ENCODE data around the gene TRAPPC2.
A peak's percentile ranks its signal among the peaks of the same experiment; 100 is the strongest.

TRAPPC2 gene

DNA sequence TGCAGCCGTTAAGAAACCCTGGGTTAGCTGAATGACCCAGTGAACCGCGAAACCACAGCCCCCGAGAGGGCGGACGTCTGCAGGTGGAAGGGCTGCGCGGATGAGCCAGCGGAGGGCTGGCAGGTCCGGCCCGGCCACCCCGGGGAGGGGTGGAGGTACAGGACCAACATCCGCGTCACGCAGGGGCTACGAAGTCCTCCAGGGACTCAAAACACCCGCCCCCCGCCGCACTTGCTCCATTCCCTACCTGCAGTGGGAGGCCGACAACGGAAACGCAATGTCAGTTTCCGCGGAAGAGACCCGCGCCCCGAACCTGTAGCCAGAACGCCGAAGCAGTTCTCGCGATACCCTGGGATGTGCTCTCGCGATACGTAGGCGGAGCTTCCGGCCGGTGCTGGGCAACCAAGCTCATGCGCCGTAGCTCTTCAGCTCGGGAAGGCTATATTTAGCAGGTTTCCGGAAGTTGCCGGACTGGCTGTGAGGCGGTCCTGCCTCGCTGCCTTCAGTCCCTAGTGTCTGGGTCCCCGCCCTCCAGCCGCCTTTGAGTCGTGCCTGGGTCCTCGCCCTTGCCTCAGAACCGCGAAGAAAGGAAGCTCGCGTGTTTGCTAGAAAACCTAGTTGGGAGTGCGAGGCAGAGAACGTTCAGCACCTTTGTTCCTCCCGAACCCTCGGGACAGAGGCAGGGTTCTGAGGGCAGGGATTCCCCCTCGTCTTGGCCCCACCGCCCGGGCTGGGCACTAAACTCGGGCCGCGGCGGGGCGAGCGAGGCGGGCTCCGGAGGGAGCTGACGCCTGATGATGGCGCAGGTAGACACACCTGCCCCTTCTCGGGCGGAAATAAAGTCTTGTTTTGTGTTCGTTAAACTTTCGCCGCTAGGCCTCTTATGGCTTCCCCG, at the start of gene TRAPPC2, which contains the start of gene OFD1:
TRAPPC2 (minus strand) TSS at position 343 of the 895 bp plus-strand sequence. CDS start 14,657 bp downstream, outside the sequence.
OFD1 (plus strand) TSS at position 471 of the 895 bp plus-strand sequence; CDS start at position 795, 324 bp downstream.
- peak; percentile 83 for DNase-seq

DNA sequence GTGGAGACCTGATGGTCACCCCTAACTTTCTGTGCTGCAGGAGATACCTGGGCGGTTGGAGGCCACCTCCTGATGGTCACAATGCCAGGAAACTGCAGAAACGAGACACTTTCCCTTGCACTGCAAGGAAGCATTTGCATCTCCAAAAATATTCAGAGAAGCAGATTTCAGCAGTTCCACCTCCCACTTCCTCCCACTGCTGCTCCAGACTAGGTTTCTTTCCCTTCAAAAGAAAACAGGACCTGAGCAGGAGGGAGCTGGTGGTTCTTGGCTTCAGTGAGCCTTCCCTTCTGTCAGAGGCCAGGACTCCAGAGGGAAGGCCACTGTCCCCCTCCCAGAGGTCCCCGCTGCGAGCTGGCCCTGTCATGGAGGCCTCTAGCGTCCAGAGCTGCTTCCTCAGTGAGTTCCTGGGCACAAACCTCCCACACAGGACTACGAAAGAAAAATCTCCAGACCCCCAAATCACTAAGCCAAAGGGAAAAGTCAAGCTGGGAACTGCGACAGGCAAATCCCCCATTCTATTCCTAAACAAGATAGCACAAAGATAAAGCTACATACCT, 46.5 kb upstream of the TRAPPC2 start:
- DNase-seq = no peak

DNA sequence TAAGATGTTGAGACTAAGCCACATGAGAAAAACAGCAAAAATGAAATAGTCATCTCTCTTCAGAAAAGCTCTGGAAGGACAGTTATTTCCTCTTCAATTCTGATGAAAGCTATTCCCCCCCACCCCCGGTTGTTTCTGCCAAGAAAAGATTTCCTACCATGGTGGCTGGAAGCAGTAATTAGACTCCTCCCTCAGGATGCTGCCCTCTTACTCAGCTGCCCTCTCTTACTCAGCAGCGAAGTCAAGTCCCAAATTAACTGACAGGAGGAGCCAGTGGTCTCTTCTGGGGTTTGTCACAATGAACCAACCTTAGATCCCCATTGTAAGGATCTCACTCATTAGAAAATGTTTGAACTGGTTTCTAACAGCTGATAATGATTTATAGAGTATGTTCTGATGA, 44.5 kb upstream of the TRAPPC2 start:
- no peak for DNase-seq

DNA sequence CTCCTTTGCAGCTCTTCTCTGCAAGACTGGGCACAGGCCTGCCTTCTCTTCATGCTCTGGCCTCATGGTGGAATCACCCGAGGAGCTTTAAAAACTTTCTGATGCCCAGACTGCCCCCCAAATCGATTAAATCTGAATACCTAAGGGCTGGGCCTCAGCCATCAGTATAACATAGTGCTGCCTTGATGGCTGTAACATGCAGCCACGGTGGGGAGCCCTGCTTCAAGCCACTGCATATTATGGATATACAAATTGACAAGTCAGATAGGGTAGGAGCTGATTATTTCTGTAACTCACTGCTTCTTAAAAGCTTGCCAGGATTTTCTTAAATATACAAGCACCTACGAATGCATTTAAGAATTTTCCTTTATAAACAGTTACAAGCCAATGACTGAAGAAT, 42.0 kb upstream of the TRAPPC2 start:
- no peak for DNase-seq

DNA sequence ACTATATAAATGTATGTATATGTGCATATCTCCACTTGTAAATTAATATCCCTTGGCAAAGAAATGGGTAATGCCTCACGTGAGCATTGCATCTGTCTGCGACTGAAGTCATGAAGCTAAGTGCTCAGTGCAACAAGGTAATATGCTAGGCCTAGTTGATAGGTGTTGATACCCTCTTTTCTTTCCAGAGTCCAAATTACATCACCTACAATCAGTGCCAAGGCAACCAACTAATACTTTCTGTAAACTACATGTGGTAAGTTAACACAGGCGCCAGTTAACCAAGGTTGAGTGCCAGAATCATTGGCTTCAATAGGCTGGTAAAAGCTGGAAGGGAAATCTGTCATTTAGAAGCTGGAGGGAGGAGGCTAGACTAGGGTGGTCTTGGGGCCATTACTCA, 41.4 kb upstream of the TRAPPC2 start:
- DNase-seq = no peak

DNA sequence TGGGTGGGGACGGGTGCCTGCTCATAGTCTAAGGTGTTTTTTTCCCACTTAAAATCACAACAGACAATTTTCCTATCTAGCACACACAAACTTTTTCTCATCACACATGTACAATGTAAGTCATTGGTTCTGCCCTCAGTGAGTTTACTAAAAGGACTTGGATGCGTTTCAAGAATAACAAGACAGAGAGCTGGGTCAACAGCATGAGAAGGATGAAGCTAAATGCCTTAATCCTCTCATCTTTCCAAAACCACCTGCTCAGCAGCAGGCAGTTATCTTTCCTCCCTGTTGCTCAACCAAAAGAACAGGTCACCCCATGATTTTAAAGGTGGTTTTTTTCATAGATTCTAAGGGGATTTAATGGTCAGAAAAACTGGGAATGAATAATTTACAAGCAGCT, 40.3 kb upstream of the TRAPPC2 start:
- DNase-seq = no peak

DNA sequence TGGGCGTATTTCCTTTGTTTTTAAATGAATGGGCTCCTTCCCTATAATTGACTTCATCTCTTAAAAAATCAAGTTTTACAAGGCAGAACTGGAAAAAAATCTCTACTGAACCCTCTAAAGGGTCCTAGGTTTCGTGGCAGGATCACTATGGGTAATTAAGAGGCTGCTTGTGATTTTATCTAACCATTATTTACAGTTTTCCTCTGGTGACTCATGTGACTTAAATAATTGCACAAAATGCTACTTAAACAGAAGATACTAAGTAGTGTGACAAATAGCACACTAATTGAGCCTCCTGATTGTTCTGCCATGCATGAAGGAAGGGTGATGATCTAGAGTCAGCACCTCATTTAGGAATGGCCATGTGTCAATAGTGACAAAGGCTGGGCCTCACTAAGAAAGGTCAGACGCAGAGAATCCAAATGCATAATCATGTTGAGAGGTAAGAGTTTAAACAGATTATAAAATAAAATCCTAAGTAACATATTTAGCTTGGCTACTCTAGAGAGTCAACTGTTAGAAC, 35.7 kb upstream of the TRAPPC2 start:
- DNase-seq = no peak

DNA sequence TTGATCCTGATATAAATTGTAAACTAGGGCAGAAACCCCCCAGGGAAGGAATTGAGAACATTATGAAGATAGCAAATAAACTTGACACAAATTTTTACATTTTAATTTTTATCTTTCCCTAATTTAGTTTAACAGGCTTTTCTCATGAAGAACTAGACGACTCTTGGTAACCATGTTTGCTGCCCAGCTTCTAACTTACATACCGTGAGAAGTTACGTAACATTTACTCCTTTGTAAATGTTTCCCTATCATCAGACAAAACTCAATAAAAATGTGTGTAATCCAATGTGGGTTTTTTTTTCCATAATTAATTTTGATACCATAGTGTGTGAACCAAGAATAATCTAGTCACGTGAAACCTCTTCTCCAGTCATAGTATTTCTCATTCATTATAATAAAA, 34.5 kb upstream of the TRAPPC2 start:
- DNase-seq = no peak

DNA sequence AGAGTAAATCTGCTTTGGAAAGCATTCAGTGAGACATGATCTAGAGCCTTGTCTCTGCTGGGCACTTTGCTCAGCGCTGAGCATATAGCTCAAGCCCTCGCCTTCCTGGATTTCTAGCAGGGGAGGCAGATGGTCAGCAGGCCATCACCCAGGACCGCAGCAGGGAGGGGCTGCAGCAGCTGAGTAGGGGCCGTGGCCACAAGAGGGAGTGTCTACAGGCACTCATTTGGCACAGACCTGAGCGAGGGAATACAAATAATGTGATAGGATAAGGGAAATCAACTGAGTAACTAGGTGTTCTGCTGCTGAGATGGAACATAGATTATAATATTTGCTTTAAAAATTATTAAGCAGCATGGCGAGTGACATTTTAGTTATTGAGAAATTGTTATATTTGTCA, 30.3 kb upstream of the TRAPPC2 start:
- DNase-seq = no peak

DNA sequence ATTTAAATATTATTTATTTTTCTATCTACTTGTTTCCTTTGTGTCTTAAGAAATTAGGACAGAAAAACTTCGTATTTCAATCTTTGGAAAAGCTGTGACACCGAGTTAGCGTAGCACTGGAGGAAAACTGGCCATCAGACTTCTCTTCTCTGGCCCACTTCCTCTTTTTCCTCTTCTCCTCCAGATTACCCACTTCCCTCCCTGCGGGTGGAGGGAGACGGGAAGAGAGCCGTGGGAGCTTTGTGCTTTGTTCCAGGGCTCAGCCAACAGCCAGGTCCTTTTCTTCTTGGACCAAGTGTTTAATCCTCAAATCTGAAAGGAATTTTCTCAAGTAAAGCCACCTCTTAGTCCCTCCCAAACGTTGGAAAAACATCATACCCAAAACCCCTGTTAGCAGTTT, 29.9 kb upstream of the TRAPPC2 start:
- no peak for DNase-seq

DNA sequence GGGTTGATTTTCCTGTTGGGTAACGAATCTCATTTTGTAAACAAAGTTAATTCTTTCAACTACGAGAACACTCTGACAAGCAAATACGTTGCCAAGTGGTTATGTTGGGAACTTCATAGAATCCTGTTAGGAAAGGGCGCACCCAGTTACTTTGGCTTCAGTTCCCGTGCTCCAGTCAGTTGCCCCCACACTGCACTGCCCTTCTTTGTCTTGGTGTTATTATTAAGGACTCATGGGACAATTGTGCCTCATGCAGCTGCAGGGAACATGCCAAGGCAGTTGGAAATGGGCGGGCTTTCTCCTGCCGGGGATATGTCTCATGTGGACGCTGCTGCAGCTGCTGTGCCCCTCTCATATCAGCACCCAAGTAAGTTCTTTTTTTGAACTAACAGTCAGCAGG, 29.1 kb upstream of the TRAPPC2 start:
- no peak for DNase-seq

DNA sequence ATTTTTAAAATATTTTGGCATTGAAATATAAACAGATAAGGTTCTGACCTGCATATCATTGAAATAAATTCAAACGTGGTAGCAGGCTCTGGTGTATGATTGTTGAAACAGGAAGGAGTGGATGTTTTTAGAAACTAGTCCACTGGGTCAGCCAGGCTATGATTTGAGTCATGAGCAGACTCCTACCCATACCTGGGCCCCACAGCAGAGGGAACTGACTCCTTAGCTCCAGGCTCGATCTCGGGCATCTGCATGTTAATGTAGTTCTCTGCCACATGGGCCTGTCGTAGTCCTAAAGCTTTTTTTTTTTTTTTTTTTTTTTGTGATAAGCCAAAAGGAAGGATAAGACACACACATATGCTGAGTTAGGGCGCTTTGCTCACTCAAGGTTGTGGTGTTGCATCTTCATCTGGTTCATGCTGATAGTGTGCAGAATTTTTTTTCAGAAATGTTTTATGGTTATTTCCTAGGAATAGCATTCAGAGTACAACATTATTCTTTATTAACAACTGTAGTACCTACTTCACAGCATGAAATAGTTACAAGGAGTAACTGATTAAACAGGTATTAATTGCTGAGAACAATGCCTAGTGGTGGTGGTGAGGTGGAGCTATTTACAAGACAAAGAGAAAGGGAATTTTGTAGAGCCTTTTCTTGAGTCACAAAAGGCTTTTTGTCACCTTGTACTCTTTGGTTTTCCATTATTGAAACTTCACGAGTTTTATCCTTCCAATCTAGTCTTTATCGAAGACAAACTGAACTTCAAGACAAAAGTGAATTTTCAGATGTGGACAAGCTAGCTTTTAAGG, 27.4 kb upstream of the TRAPPC2 start:
- DNase-seq = peak; percentile 4

DNA sequence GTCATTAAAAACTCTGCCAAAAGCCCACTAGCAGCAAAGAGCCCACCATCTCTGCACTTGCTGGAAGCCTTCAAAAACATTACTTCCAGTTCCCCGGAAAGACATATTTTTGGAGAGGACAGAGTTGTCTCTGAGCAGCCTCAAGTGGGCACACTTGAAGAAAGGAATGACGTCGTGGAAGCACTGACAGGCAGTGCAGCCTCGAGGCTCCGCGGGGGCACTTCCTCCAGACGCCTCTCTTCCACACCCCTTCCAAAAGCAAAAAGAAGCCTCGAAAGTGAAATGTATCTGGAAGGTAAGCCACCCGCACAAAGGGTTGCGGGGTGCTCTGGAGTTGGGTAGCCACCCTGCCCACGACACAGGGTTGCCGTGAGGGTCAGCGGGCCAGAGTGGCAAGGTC, 26.0 kb upstream of the TRAPPC2 start:
- no peak for DNase-seq

DNA sequence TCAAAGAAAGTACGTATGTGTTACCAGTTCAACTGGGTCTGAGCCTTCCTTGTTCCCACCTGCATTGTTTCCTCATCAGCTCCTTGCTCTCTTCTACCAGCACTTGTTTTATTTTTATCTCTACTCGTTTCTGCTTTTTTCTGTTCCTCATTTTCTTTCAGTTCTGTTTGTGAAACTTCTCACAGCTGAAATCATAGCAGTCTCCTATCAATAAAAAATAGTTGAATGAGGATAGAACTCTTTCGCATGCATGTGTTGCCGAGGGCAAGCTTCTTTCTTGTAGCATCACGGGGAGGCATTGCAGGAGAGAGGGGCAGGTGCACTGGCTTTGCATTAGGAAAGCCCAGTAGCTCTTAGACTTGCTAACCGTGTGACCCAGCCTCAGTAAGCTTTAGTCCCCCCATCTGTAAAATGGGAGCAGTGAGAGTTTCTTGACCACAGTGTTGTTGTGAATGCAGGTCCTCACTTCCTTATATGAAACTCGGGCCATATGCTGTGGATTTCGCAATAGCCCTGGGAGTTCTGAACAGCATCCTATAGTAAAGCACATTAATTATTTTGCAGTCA, 24.8 kb upstream of the TRAPPC2 start:
- DNase-seq = peak; percentile 74

DNA sequence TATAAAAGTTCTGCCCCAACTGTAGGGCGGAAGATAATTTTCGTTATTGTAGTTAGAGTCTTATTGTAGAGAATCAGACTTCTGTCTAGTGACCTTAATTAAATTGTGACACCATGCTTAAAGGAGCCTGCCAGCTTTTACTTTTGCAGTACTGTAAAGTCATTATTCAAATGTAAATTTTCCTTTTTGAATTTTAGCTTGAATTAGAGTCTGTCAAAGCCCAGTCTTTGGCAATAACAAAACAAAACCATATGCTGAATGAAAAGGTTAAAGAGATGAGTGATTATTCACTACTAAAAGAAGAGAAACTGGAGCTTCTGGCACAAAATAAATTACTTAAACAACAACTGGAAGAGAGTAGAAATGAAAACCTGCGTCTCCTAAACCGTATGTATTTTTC, 22.0 kb upstream of the TRAPPC2 start:
- no peak for DNase-seq

DNA sequence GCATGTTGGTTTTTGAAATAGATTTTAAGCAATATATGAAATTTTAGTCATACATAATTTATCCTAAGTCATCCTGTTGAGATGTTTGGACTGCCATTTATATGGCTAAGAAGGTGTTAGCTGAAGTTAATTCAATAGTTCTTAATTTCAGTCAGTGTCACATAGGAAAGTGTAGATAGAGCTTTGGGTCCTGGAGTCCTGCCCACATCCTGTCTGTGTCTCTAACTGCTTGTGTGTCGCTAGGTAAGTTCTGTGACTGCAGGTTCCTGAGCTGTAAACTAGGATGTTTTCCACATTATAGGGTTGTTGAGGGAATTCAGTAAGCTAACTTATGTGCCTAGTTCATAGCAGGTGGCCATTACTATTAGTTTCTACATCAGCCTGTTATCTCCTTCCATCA, 20.8 kb upstream of the TRAPPC2 start:
- DNase-seq = no peak

DNA sequence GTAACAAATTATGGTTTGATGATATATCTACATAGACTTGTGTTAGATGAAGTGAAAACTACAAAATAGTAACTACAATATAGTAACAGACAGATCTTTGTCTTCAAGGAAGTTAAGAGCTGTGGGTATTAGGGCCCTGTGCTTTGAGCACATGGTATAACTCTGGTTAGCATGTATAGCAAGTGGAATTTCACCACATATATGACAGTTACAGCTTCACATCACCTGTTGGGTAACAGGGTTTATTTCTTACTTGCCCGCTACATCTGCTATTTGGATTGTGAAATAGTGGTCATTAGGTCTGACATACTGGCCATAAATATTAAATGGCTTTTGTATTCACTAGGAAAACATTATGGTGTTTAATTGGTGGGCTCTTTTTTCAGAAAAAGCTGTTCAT, 20.3 kb upstream of the TRAPPC2 start:
- no peak for DNase-seq

DNA sequence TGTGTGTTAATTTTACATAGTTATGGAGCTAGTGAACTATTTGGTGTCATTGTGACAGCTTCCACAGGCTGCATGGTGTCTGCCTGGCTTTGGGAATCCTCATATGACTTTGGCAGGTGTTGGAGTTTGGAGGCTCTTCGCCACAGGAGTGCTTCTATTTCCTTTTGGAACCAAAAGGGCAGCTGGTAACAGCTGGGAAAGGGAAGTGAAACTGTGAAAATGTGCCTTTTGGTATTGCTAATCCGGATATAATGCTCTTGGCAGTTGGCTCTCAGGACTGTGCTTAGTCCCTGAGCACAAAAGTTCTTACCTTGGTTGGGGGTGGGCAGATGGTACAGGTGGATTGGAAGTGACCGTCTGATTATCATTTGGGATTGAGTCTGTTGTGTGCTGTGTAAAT, 18.2 kb upstream of the TRAPPC2 start:
- DNase-seq = no peak

DNA sequence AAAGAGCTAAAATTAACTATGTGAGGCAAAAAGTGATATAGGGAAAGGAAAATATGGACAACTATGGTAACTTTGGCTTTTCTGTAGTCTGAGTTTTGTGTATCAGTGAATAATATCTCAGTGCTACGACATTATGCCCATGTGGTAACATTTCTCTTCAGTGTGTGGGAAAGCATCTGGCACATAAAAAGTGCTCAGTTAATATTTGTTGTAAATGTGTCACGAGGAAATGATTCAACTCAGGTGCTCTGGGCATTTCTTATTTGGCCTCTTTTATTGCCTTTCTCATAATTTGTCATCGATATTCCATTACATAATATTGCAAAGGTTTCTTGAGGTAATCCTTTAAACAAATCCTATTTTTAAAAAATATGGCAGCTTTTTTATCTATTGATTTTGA, 17.7 kb upstream of the TRAPPC2 start:
- no peak for DNase-seq

DNA sequence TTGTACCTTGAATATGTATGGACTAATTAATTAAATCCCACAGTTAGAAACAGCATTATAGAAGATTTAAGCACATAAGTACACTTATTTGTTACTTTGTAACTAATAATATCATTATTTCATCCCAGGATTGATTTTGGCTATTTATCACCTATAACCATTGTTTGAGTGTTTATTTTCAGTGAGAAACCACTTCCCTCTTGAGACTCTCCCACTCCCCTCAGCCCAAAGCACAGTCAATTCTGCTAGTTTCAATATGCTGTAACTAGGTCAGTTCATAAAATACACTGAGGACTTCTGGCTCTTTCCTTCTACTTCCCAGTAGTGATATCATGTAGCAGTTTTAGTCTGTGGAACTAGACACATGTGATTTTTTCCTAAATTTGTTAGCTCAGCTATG, 16.4 kb upstream of the TRAPPC2 start:
- DNase-seq = no peak

DNA sequence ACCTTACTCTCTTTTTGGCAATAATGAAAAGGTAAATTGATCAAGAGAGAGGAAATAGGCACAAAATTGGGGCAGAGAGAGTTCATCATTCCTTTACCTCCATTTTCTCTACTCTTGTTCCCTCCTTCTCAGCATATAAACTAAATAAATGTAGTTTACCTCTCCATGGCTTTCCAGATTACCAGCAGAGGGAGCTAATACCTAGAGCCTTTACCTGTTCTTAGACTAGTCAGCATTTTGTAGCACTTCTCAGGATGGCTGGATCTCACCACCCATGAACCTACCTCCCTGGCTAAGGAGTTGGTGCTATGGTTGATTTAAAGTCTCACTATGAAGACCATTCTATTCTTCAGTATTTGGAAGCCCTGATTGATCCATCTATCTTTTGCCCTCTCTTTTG, 15.8 kb upstream of the TRAPPC2 start:
- DNase-seq = no peak

DNA sequence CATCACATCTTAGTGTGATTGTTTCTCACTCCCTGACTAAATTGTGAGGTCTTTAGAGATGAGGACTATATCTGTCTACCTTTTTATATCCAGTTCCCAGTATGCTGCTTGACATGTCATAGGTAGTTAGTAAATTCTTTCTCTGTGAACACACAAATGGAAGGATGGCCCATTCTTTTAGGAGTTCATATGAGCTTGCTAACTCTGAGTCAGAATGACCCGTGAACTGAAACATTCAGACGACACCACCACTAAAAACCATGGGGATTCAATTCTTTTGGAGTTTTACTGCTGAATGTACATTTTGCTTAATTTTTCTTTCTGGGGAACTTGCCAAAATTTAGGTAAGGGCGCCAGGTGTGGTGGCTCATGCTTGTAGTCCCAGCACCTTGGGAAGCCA, 14.1 kb upstream of the TRAPPC2 start:
- no peak for DNase-seq

DNA sequence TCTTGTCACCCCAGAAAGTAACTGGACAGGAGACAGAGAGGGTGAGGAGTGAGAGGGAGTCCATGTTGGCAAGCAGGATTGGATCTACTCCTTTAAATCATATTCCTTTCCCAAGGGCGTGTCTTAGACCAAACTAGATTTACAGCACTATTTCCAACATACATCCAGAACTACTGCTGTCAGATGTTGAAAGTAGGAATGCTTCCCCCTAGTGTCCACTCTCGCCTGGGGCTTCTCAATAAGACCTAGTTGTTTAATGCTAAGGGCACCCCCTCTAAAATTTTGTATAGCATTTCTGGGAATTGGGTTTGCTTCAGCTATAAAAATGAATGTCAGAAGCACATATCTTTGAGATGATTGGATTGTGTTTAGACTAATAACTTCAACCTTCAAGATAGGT, 13.4 kb upstream of the TRAPPC2 start:
- no peak for DNase-seq
